GM21737 (cell line): ENCODE measurements around the gene LEPR.
A peak's percentile ranks its signal among the peaks of the same experiment; 100 is the strongest.
"Not testable (repeated sequence)": the region's sequence is repeated elsewhere in the genome, so short reads cannot be mapped to it uniquely, and the experiment has no call there.

Experiments used
- ATAC-seq: cut with Tn5 transposase; IDR thresholded peaks from one replicate; pipeline ENCODE4 v1.9.1; 2021; ENCODE audit warnings: mild to moderate bottlenecking, moderate library complexity; ENCODE audit not compliant: unreplicated experiment

LEPR gene

GRCh38 chr1:65420590-65421350 is at the start of gene LEPR, which contains the start of gene LEPROT:
LEPR (plus strand) TSS chr1:65420668; CDS start chr1:65565566, 144,898 bp downstream.
LEPROT (plus strand) TSS chr1:65420668; CDS start chr1:65420725, 57 bp downstream.
- ATAC-seq = no peak

- ATAC-seq = no peak
Measured at GRCh38 chr1:65371544-65371943, 48.9 kb upstream of the LEPR start.

- ATAC-seq = no peak
Measured at GRCh38 chr1:65372557-65372956, 47.9 kb upstream of the LEPR start.

- no peak for ATAC-seq
Measured at GRCh38 chr1:65377496-65378246, 42.8 kb upstream of the LEPR start.

- no peak for ATAC-seq
Measured at GRCh38 chr1:65378247-65378946, 42.1 kb upstream of the LEPR start.

GRCh38 chr1:65384426-65384825 is 36.0 kb upstream of the LEPR start:
- not testable (repeated sequence) for ATAC-seq

GRCh38 chr1:65386439-65386838 is 34.0 kb upstream of the LEPR start:
- ATAC-seq = no peak

GRCh38 chr1:65387821-65388220 is 32.6 kb upstream of the LEPR start:
- no peak for ATAC-seq

- ATAC-seq = no peak
Measured at GRCh38 chr1:65388908-65389695, 31.4 kb upstream of the LEPR start.

- no peak for ATAC-seq
Measured at GRCh38 chr1:65392497-65392896, 28.0 kb upstream of the LEPR start.

GRCh38 chr1:65393347-65393746 is 27.1 kb upstream of the LEPR start:
- ATAC-seq = peak; percentile 84

GRCh38 chr1:65393928-65394327 is 26.5 kb upstream of the LEPR start:
- no peak for ATAC-seq

GRCh38 chr1:65395887-65396612 is 24.4 kb upstream of the LEPR start:
- ATAC-seq = no peak

GRCh38 chr1:65398083-65398482 is 22.4 kb upstream of the LEPR start:
- no peak for ATAC-seq

- no peak for ATAC-seq
Measured at GRCh38 chr1:65399003-65399402, 21.5 kb upstream of the LEPR start.

- no peak for ATAC-seq
Measured at GRCh38 chr1:65401612-65402011, 18.9 kb upstream of the LEPR start.

GRCh38 chr1:65404941-65405340 is 15.5 kb upstream of the LEPR start:
- ATAC-seq = no peak

GRCh38 chr1:65407877-65408276 is 12.6 kb upstream of the LEPR start:
- ATAC-seq = no peak

- ATAC-seq = no peak
Measured at GRCh38 chr1:65409314-65409713, 11.2 kb upstream of the LEPR start.

- ATAC-seq = no peak
Measured at GRCh38 chr1:65409816-65410326, 10.6 kb upstream of the LEPR start.
